SK-N-SH (cell line): ENCODE data around the gene SMARCD1. TPM values are rescaled to one million over a fixed set of nuclear protein-coding genes. Genes with fewer than 3 reads are reported as not detected.

ENCODE experiments used
- CTCF ChIA-PET: fragments of 300-600, 350-600 bp; formaldehyde crosslinking; extraction: SDS; loops from one replicate; lab custom pipeline; 2021; lab: Yijun Ruan, JAX
- POLR2A ChIA-PET: fragments of 350-600 bp; sonication (Branson Sonifier 250); formaldehyde crosslinking; extraction: SDS; loops from one replicate; lab custom pipeline; 2020; ENCODE audit warnings: antibody characterized with exemption, inconsistent platforms; lab: Yijun Ruan, JAX
- DNase-seq: peaks from one replicate; pipeline ENCODE4 v3.0.0; 2012
- H2AFZ ChIP-seq: fragments of 200-600 bp; sonication (generic); 2 replicates; pipeline ENCODE4 v1.8.1; 2016; ENCODE audit warnings: antibody characterized with exemption, mild to moderate bottlenecking, low read depth
- H3F3A ChIP-seq: fragments of 200-600 bp; sonication (generic); replicated peaks from 2 replicates; pipeline ENCODE3; 2016; ENCODE audit warnings: antibody characterized with exemption, mild to moderate bottlenecking; ENCODE audit not compliant: insufficient read depth
- H3K27ac ChIP-seq, 2 experiments: fragments of 200-500 bp in 1 of 2; fragments of 200-600 bp in 1 of 2; sonication (Bioruptor generic) in 1 of 2; sonication (generic), shearing (Covaris generic) in 1 of 2; 2 replicates each; pipeline versions ENCODE4 v1.5.1 to v1.6.1; 2014 to 2016; ENCODE audit warnings: low read depth in 2 of 2, inconsistent platforms in 1 of 2, low read length in 1 of 2, mild to moderate bottlenecking in 1 of 2, mixed read lengths in 1 of 2
- H3K27me3 ChIP-seq: fragments of 200-600 bp; sonication (generic), shearing (Covaris generic); 2 replicates; pipeline ENCODE4 v1.6.1; 2016; ENCODE audit warnings: mixed run types; ENCODE audit not compliant: insufficient read depth
- H3K36me3 ChIP-seq, 2 experiments: fragments of 200-500 bp in 1 of 2; fragments of 200-600 bp in 1 of 2; sonication (Bioruptor generic) in 1 of 2; sonication (generic) in 1 of 2; replicated peaks in 1 of 2; 2 replicates each; pipeline versions ENCODE3 to v1.5.1; 2014 to 2016; ENCODE audit warnings: low read length in 1 of 2, mild to moderate bottlenecking in 1 of 2; ENCODE audit not compliant: insufficient read depth in 2 of 2, control insufficient read depth in 1 of 2
- H3K4me1 ChIP-seq, 2 experiments: fragments of 200-500 bp in 1 of 2; fragments of 200-600 bp in 1 of 2; sonication (Bioruptor generic) in 1 of 2; sonication (generic), shearing (Covaris generic) in 1 of 2; 2 replicates each; pipeline versions ENCODE4 v1.5.1 to v1.6.1; 2014 to 2016; ENCODE audit warnings: low read depth in 1 of 2, low read length in 1 of 2, mixed run types in 1 of 2; ENCODE audit not compliant: insufficient read depth in 2 of 2, control insufficient read depth in 1 of 2
- H3K4me2 ChIP-seq: fragments of 200-600 bp; sonication (generic), shearing (Covaris generic); 2 replicates; pipeline ENCODE4 v1.6.1; 2017; ENCODE audit warnings: mixed run types
- H3K4me3 ChIP-seq, 2 experiments: fragments of 200-500 bp in 1 of 2; fragments of 200-600 bp in 1 of 2; sonication (Bioruptor generic) in 1 of 2; sonication (generic), shearing (Covaris generic) in 1 of 2; 2 replicates each; pipeline versions ENCODE4 v1.5.1 to v1.8.1; 2014 to 2016; ENCODE audit warnings: low read depth in 2 of 2, inconsistent platforms in 1 of 2, low read length in 1 of 2, mild to moderate bottlenecking in 1 of 2, mixed read lengths in 1 of 2, moderate library complexity in 1 of 2
- H3K79me2 ChIP-seq: fragments of 200-600 bp; sonication (generic); 2 replicates; pipeline ENCODE4 v1.8.1; 2017; ENCODE audit warnings: mild to moderate bottlenecking; ENCODE audit not compliant: insufficient read depth
- H3K9ac ChIP-seq: fragments of 200-600 bp; sonication (generic); 2 replicates; pipeline ENCODE4 v1.6.1; 2017; ENCODE audit warnings: mixed run types
- H3K9me2 ChIP-seq: fragments of 200-600 bp; sonication (generic); 2 replicates; pipeline ENCODE4 v1.6.1; 2017; ENCODE audit warnings: mixed run types
- H3K9me3 ChIP-seq: fragments of 200-600 bp; sonication (generic); 2 replicates; pipeline ENCODE4 v1.6.1; 2017; ENCODE audit warnings: mixed run types, mild to moderate bottlenecking, moderate library complexity
- H4K20me1 ChIP-seq: fragments of 200-600 bp; sonication (generic); 2 replicates; pipeline ENCODE4 v1.6.1; 2017; ENCODE audit warnings: mild to moderate bottlenecking, mixed run types; ENCODE audit not compliant: insufficient read depth
- CHD2 ChIP-seq: fragments of 150-350 bp; IDR thresholded peaks from 2 replicates; pipeline ENCODE4 v1.6.1; 2018; ENCODE audit warnings: low read length; ENCODE audit not compliant: partially characterized antibody
- FOSL2 ChIP-seq: IDR thresholded peaks from 2 replicates; pipeline ENCODE4 v1.4.0; 2012; ENCODE audit warnings: low read depth, mild to moderate bottlenecking, moderate library complexity, borderline replicate concordance
- GABPA ChIP-seq: IDR thresholded peaks from 2 replicates; pipeline ENCODE4 v1.4.0; 2012; ENCODE audit warnings: low read depth, mild to moderate bottlenecking
- JUND ChIP-seq: IDR thresholded peaks from 2 replicates; pipeline ENCODE4 v1.4.0; 2012
- MXI1 ChIP-seq: IDR thresholded peaks from 2 replicates; pipeline ENCODE4 v1.6.1; 2012; ENCODE audit warnings: mild to moderate bottlenecking, low read depth, low read length, improper control_type of control experiment
- NFIC ChIP-seq: IDR thresholded peaks from 2 replicates; pipeline ENCODE4 v1.4.0; 2012; ENCODE audit warnings: borderline replicate concordance
- NRF1 ChIP-seq: IDR thresholded peaks from 2 replicates; pipeline ENCODE4 v1.6.1; 2012; ENCODE audit warnings: low read depth, mild to moderate bottlenecking, low read length
- POLR2AphosphoS5 ChIP-seq: IDR thresholded peaks from 2 replicates; pipeline ENCODE4 v1.6.1; 2012; ENCODE audit warnings: low read depth, low read length
- RAD21 ChIP-seq: IDR thresholded peaks from 2 replicates; pipeline ENCODE4 v1.6.1; 2012; ENCODE audit warnings: mild to moderate bottlenecking, low read length
- RCOR1 ChIP-seq: fragments of 150-350 bp; IDR thresholded peaks from 2 replicates; pipeline ENCODE4 v1.6.1; 2017; ENCODE audit warnings: antibody characterized with exemption, low read length
- RFX5 ChIP-seq: IDR thresholded peaks from 2 replicates; pipeline ENCODE4 v1.6.1; 2012; ENCODE audit warnings: mild to moderate bottlenecking, improper control_type of control experiment, low read length
- RXRA ChIP-seq: IDR thresholded peaks from 2 replicates; pipeline ENCODE4 v1.4.0; 2012; ENCODE audit warnings: low read depth, mild to moderate bottlenecking, borderline replicate concordance
- SIN3A ChIP-seq: IDR thresholded peaks from 2 replicates; pipeline ENCODE4 v1.6.1; 2012; ENCODE audit warnings: low read depth, mild to moderate bottlenecking, low read length, moderate library complexity, borderline replicate concordance
- SMC3 ChIP-seq: IDR thresholded peaks from 2 replicates; pipeline ENCODE4 v1.6.1; 2012; ENCODE audit warnings: low read depth, low read length, improper control_type of control experiment
- WGBS: methylation state at CpG from one replicate; pipeline ENCODE4 v1.1.6; 2017; ENCODE audit warnings: low lambda C conversion rate; 5-methylcytosine and 5-hydroxymethylcytosine counted together
- polyA plus RNA-seq, 3 experiments: library from polyadenylated mRNA; depleted of rRNA; stranded (reverse); fragments of >200 nt; gene quantifications; 2 replicates each; pipeline ENCODE4 v1.2.3, GENCODE V29; 2012
- TF ChIP-seq, protein P1 (sequence below): IDR thresholded peaks from 2 replicates; pipeline ENCODE4 v1.4.0; 2012; ENCODE audit warnings: low read depth
- TF ChIP-seq, protein P2 (sequence below): fragments of 150-350 bp; IDR thresholded peaks from 2 replicates; pipeline ENCODE4 v1.6.1; 2016; ENCODE audit warnings: mild to moderate bottlenecking, low read depth, low read length
- TF ChIP-seq, protein P3 (sequence below): IDR thresholded peaks from 2 replicates; pipeline ENCODE4 v1.4.0; 2012; ENCODE audit warnings: low read depth, borderline replicate concordance
- TF ChIP-seq, protein P4 (sequence below): IDR thresholded peaks from 2 replicates; pipeline ENCODE4; 2012
- TF ChIP-seq, protein P5 (sequence below): fragments of 200-600 bp; sonication (generic); IDR thresholded peaks from 2 replicates; pipeline ENCODE4 v1.6.1; 2017; ENCODE audit warnings: antibody characterized with exemption, mild to moderate bottlenecking, moderate library complexity

Gene SMARCD1
- polyA plus RNA-seq, 1 of the 3 experiments (the other 2 are of a cell fraction): 58.5 TPM

DNA sequence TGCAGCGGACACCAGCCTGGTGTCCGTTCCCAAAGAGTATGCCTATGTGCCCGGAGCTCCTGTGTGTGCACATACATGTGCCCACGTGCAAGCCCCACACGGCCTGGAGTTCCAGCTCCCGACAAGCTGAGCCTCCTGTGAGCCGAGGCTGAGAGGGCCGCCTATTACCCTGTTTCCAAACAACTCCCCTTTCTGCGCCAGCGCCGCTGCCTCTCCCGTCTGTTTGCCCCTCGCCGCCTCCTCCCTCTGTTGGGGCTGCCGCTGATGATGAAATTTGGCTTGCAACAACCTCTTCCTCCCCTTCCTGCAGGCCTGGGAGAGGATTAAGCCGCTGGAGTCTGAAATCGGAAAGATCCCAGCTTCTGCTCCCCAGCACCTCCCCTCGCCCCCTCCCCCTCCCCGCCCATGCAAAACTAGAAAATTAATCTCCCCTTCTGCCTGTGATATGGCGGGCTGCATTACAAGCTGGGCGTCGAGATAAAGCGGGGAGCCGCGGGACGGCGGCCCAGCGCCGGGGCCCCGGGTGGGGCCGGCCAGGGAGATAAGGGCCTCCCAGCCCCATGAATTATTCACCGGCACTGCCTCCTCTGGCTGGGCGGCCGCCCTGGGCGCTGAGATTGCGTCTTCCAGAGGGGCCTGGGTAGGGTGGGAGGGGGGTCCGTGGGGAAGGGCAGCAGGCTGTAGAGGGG, 34.6 kb upstream of the SMARCD1 start:
- Histone ChIP-seq H3K4me1 (peaks cover 0 to 5% of the 10 kb centered on the region in 2 experiments; a peak in 1 of 4 replicates), H3K27me3 (peaks cover 7% of the 10 kb centered on the region), H3K36me3 (no peaks in the 10 kb centered on the region), H3K79me2 (no peaks in the 10 kb centered on the region), H3F3A (no peaks in the 10 kb centered on the region), H3K4me3 (no peak overlapping the region), H3K9ac (no peak overlapping the region), H3K4me2 (no peak overlapping the region), H4K20me1 (no peaks in the 10 kb centered on the region), H2AFZ (no peak overlapping the region), H3K9me2 (no peaks in the 10 kb centered on the region), H3K9me3 (no peaks in the 10 kb centered on the region), H3K27ac (no peak overlapping the region)
- CTCF ChIA-PET: interaction anchor here (0.8 to 37.6 kb wide), 6 partner anchors 11 to 184 kb away, joined by 3 to 1401 read pairs (median 12); partner anchors contain the start of genes AQP5 and AQP6
- TF ChIP-seq RCOR1: no peak
- TF ChIP-seq POLR2AphosphoS5: no peak
- TF ChIP-seq, protein P1, sequence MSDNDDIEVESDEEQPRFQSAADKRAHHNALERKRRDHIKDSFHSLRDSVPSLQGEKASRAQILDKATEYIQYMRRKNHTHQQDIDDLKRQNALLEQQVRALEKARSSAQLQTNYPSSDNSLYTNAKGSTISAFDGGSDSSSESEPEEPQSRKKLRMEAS: no peak
- TF ChIP-seq RXRA: no peak
- TF ChIP-seq MXI1: no peak
- TF ChIP-seq, protein P2, sequence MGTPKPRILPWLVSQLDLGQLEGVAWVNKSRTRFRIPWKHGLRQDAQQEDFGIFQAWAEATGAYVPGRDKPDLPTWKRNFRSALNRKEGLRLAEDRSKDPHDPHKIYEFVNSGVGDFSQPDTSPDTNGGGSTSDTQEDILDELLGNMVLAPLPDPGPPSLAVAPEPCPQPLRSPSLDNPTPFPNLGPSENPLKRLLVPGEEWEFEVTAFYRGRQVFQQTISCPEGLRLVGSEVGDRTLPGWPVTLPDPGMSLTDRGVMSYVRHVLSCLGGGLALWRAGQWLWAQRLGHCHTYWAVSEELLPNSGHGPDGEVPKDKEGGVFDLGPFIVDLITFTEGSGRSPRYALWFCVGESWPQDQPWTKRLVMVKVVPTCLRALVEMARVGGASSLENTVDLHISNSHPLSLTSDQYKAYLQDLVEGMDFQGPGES: no peak
- DNase-seq: peak; percentile 44
- POLR2A ChIA-PET: interaction anchor here (1.0 kb wide), 1 partner anchor 72 kb away, joined by 3 read pairs; no protein-coding TSS in a partner anchor
- WGBS: 78% methylated on average over 35 of the region's 37 CpGs

DNA sequence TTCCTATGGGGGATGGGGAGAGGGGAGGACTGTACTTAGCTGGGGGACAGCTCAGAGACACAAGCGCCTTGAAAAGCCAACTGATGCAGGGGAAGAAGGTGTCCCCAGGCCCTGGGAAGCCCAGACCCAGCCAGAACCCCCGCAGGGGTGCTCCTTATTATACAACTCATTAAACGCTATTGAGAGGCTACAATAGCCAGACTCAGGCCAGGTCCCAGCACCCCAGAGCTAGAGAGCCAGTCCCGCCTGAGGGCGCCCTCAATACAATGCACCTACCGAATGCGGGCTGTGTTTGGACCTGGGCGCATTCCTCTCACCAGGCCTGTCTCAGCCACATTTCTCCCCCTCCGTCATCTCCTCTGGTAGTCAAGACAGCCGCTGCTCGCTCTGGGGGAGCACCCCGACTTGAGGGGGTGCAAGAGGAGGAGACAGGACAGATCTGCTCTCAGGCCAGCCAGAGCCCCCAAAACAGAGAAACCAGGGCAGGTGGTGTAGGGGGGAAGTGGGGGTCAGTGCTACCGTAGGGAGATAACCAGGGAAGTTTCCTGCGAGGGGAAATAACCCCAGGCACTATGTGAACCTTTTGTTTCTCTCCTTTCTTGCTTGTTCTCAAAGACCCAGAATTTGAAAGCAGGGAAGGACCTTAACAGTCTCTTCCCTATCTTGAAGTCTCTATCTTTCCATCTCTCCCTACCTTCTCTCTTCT, 33.9 kb upstream of the SMARCD1 start:
- 73% methylated on average over 7 of the region's 14 CpGs for WGBS
- TF ChIP-seq CHD2 (no peak), NRF1 (no peak), RCOR1 (no peak), FOSL2 (no peak), JUND (no peak), RAD21 (no peak), GABPA (no peak), POLR2AphosphoS5 (no peak), NFIC (no peak), RFX5 (no peak), SMC3 (no peak), SIN3A (no peak), MXI1 (no peak), RXRA (no peak)
- TF ChIP-seq, protein P3, sequence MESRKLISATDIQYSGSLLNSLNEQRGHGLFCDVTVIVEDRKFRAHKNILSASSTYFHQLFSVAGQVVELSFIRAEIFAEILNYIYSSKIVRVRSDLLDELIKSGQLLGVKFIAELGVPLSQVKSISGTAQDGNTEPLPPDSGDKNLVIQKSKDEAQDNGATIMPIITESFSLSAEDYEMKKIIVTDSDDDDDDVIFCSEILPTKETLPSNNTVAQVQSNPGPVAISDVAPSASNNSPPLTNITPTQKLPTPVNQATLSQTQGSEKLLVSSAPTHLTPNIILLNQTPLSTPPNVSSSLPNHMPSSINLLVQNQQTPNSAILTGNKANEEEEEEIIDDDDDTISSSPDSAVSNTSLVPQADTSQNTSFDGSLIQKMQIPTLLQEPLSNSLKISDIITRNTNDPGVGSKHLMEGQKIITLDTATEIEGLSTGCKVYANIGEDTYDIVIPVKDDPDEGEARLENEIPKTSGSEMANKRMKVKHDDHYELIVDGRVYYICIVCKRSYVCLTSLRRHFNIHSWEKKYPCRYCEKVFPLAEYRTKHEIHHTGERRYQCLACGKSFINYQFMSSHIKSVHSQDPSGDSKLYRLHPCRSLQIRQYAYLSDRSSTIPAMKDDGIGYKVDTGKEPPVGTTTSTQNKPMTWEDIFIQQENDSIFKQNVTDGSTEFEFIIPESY: no peak
- TF ChIP-seq, protein P4, sequence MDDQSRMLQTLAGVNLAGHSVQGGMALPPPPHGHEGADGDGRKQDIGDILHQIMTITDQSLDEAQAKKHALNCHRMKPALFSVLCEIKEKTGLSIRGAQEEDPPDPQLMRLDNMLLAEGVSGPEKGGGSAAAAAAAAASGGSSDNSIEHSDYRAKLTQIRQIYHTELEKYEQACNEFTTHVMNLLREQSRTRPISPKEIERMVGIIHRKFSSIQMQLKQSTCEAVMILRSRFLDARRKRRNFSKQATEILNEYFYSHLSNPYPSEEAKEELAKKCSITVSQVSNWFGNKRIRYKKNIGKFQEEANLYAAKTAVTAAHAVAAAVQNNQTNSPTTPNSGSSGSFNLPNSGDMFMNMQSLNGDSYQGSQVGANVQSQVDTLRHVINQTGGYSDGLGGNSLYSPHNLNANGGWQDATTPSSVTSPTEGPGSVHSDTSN: no peak
- TF ChIP-seq, protein P5, sequence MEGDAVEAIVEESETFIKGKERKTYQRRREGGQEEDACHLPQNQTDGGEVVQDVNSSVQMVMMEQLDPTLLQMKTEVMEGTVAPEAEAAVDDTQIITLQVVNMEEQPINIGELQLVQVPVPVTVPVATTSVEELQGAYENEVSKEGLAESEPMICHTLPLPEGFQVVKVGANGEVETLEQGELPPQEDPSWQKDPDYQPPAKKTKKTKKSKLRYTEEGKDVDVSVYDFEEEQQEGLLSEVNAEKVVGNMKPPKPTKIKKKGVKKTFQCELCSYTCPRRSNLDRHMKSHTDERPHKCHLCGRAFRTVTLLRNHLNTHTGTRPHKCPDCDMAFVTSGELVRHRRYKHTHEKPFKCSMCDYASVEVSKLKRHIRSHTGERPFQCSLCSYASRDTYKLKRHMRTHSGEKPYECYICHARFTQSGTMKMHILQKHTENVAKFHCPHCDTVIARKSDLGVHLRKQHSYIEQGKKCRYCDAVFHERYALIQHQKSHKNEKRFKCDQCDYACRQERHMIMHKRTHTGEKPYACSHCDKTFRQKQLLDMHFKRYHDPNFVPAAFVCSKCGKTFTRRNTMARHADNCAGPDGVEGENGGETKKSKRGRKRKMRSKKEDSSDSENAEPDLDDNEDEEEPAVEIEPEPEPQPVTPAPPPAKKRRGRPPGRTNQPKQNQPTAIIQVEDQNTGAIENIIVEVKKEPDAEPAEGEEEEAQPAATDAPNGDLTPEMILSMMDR: no peak

More for the DNA sequence above, 33.9 kb upstream of the SMARCD1 start:
- Histone ChIP-seq H3K27ac (no peak overlapping the region), H3K4me3 (no peak overlapping the region), H3K4me2 (no peak overlapping the region), H3K4me1 (peaks cover 0 to 12% of the 10 kb centered on the region in 2 experiments; a peak in 2 of 4 replicates), H4K20me1 (no peaks in the 10 kb centered on the region), H3K9me3 (no peaks in the 10 kb centered on the region), H3K36me3 (no peaks in the 10 kb centered on the region), H3K9me2 (no peaks in the 10 kb centered on the region), H3K9ac (no peak overlapping the region), H3K79me2 (no peaks in the 10 kb centered on the region), H3K27me3 (peaks cover 7% of the 10 kb centered on the region), H3F3A (peaks cover under 1% of the 10 kb centered on the region), H2AFZ (no peak overlapping the region)
- POLR2A ChIA-PET: interaction anchor here (1.0 kb wide), 1 partner anchor 73 kb away, joined by 3 read pairs; no protein-coding TSS in a partner anchor
- CTCF ChIA-PET: interaction anchor here (2.4 to 37.6 kb wide), 3 partner anchors 12 to 84 kb away, joined by 21 to 1401 read pairs (median 98); partner anchors contain the start of genes AQP5 and AQP6
- DNase-seq: peak; percentile 31
